Measurements from ENCODE around the gene PRKCH.
"Not testable (repeated sequence)": the region's sequence is repeated elsewhere in the genome, so short reads cannot be mapped to it uniquely, and the experiment has no call there.

PRKCH gene

GRCh38 chr14:61308701-61309100 lies 12.7 kb upstream of the PRKCH start:
- DNase-seq, result not testable (repeated sequence)

GRCh38 chr14:61315313-61315712 lies 6.1 kb upstream of the PRKCH start:
- DNase-seq, result no peak

GRCh38 chr14:61319086-61319485 lies 2.3 kb upstream of the PRKCH start:
- no peak for DNase-seq

GRCh38 chr14:61319706-61320105 lies 1.7 kb upstream of the PRKCH start:
- no peak for DNase-seq

- DNase-seq, result not testable (repeated sequence)
These were observed 1.2 kb upstream of the PRKCH start for GRCh38 chr14:61320170-61320569.

- DNase-seq, result no peak
These were observed 484 bp upstream of the PRKCH start for GRCh38 chr14:61320806-61321384.

GRCh38 chr14:61322011-61322798 lies 826 bp downstream of the PRKCH start:
- no peak for DNase-seq

GRCh38 chr14:61322799-61323290 lies 1.5 kb downstream of the PRKCH start:
- no peak for DNase-seq

GRCh38 chr14:61323970-61324369 lies 2.6 kb downstream of the PRKCH start:
- DNase-seq, result no peak

GRCh38 chr14:61325166-61325565 lies 3.8 kb downstream of the PRKCH start:
- DNase-seq, result no peak

- no peak for DNase-seq
These were observed 4.8 kb downstream of the PRKCH start for GRCh38 chr14:61326146-61326545.

- DNase-seq, result no peak
These were observed 5.5 kb downstream of the PRKCH start for GRCh38 chr14:61326847-61327246.

- peak in 1 of 2 donors; percentile 26 for DNase-seq
These were observed 7.4 kb downstream of the PRKCH start for GRCh38 chr14:61328626-61329262.

GRCh38 chr14:61329478-61330051 lies 8.2 kb downstream of the PRKCH start:
- no peak for DNase-seq

- no peak for DNase-seq
These were observed 9.1 kb downstream of the PRKCH start for GRCh38 chr14:61330511-61330910.

- no peak for DNase-seq
These were observed 10.7 kb downstream of the PRKCH start for GRCh38 chr14:61331992-61332657.

GRCh38 chr14:61332658-61333029 lies 11.3 kb downstream of the PRKCH start:
- no peak for DNase-seq

- DNase-seq, result no peak
These were observed 11.7 kb downstream of the PRKCH start for GRCh38 chr14:61333087-61333486.

GRCh38 chr14:61334197-61334701 lies 12.9 kb downstream of the PRKCH start:
- DNase-seq, result no peak

GRCh38 chr14:61335049-61335448 lies 13.7 kb downstream of the PRKCH start:
- no peak for DNase-seq

- DNase-seq, result no peak
These were observed 14.4 kb downstream of the PRKCH start for GRCh38 chr14:61335671-61336275.

- no peak for DNase-seq
These were observed 16.5 kb downstream of the PRKCH start for GRCh38 chr14:61337893-61338292.

Data from bone marrow (tissue), 2 donors.